Endodermal cell (in vitro differentiated cells): ENCODE results near the gene OMP. TPM values are rescaled to one million over a fixed set of nuclear protein-coding genes. Genes with fewer than 3 reads are reported as not detected.

Experiments
- DNase-seq: peaks from one replicate; pipeline ENCODE4 v3.0.0-alpha.2; 2017
- H3K27ac ChIP-seq: 2 replicates; pipeline ENCODE4 v1.5.1; 2013; ENCODE audit warnings: mild to moderate bottlenecking, low read depth, low read length, moderate library complexity
- H3K27me3 ChIP-seq: 2 replicates; pipeline ENCODE4 v1.6.1; 2013; ENCODE audit warnings: mild to moderate bottlenecking, low read length, moderate library complexity; ENCODE audit not compliant: insufficient read depth, control insufficient read depth, poor library complexity, severe bottlenecking
- H3K36me3 ChIP-seq: 2 replicates; pipeline ENCODE4 v1.7.0; 2013; ENCODE audit warnings: mild to moderate bottlenecking, low read length, moderate library complexity; ENCODE audit not compliant: control insufficient read depth, insufficient read depth
- H3K4me1 ChIP-seq: one replicate; pipeline ENCODE4 v1.7.0; 2013; ENCODE audit warnings: low read length; ENCODE audit not compliant: control insufficient read depth, insufficient read depth
- H3K4me3 ChIP-seq: 2 replicates; pipeline ENCODE4 v1.5.1; 2013; ENCODE audit warnings: mild to moderate bottlenecking, low read length, moderate library complexity
- H3K9ac ChIP-seq: 2 replicates; pipeline ENCODE4 v1.6.1; 2013; ENCODE audit warnings: mild to moderate bottlenecking, low read length, moderate library complexity; ENCODE audit not compliant: poor library complexity, severe bottlenecking; ENCODE audit errors: extremely low read depth
- H3K9me3 ChIP-seq: 2 replicates; pipeline ENCODE4 v1.6.1; 2013; ENCODE audit warnings: mild to moderate bottlenecking, low read length, moderate library complexity; ENCODE audit not compliant: control insufficient read depth
- H3K27ac Mint-ChIP-seq: 2 replicates; pipeline ENCODE4 v1.8.0; 2020; ENCODE audit warnings: mixed read lengths
- H3K27me3 Mint-ChIP-seq: 2 replicates; pipeline ENCODE4 v1.8.0; 2021; ENCODE audit warnings: mild to moderate bottlenecking, mixed read lengths; ENCODE audit not compliant: insufficient read depth
- H3K36me3 Mint-ChIP-seq: 2 replicates; pipeline ENCODE4 v1.8.0; 2020; ENCODE audit warnings: low read depth, mixed read lengths
- H3K4me1 Mint-ChIP-seq: 2 replicates; pipeline ENCODE4 v1.8.0; 2020; ENCODE audit warnings: mixed read lengths
- H3K4me3 Mint-ChIP-seq: 2 replicates; pipeline ENCODE4 v1.8.0; 2020; ENCODE audit warnings: mild to moderate bottlenecking, moderate library complexity, mixed read lengths
- H3K9me3 Mint-ChIP-seq: 2 replicates; pipeline ENCODE4 v1.8.0; 2020; ENCODE audit warnings: mild to moderate bottlenecking, mixed read lengths
- WGBS, 2 experiments: methylation state at CpG; one replicate each; pipeline versions ENCODE4 v1.1.5 to v1.1.7; 2013; ENCODE audit warnings: missing lambda C conversion rate in 2 of 2, mixed read lengths in 1 of 2; ENCODE audit not compliant: insufficient coverage in 1 of 2, insufficient read length in 1 of 2; 5-methylcytosine and 5-hydroxymethylcytosine counted together
- total RNA-seq, 2 donors: library from RNA; stranded (reverse); fragmentation: NEBNext Ultra II Directional in 1 of 2; extraction: Animal tissue kit (Norgen Biotek cat#: 25700) in 1 of 2; gene quantifications; 2 replicates in 1 of 2; 3 replicates in 1 of 2; pipeline ENCODE4 v1.2.1, GENCODE V29; 2021
- TF ChIP-seq, protein P1 (sequence below): fragments of 200-600 bp; sonication (generic); conservative IDR thresholded peaks from 2 replicates; pipeline ENCODE4 v1.5.0; 2021; ENCODE audit warnings: antibody characterized with exemption, mild to moderate bottlenecking

Gene OMP
- total RNA-seq, 2 donors from 2014 or later, result 1.6 to 1.7 TPM

DNA sequence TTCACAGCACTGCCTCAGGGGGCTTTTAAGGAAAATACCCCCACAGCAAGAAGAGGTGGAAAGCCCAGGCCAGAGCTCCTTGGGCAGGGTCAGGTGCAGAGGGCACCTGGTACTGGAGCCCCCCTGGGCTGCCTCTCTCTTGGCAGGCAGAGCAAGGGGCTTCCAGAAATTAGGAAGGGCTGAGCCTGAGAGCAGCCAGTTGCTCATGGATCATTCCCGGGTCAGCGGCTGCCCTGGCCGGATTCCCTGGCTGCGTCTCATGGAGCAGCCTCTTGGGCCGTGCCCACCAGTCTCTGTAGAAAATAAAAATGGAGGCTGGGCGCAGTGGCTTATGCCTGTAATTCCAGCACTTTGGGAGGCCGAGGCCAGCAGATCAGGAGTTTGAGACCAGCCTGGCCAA, 10.3 kb upstream of the OMP start:
- no peak overlapping the region for H3K27ac Mint-ChIP-seq
- H3K4me3 Mint-ChIP-seq, result no peak overlapping the region
- H3K27me3 ChIP-seq, result no peaks in the 10 kb centered on the region
- H3K4me3 ChIP-seq, result no peak overlapping the region
- H3K27me3 Mint-ChIP-seq, result no peaks in the 10 kb centered on the region
- H3K9me3 Mint-ChIP-seq, result peaks cover 3% of the 10 kb centered on the region
- no peak for DNase-seq
- 87% methylated on average over 7 of the region's 7 CpGs for WGBS, 2 experiments
- H3K9ac ChIP-seq, result no peak overlapping the region
- H3K4me1 Mint-ChIP-seq, result peaks cover 16% of the 10 kb centered on the region
- H3K4me1 ChIP-seq, result no peaks in the 10 kb centered on the region
- H3K27ac ChIP-seq, result no peak overlapping the region
- no peaks in the 10 kb centered on the region for H3K36me3 ChIP-seq
- TF ChIP-seq, protein P1, sequence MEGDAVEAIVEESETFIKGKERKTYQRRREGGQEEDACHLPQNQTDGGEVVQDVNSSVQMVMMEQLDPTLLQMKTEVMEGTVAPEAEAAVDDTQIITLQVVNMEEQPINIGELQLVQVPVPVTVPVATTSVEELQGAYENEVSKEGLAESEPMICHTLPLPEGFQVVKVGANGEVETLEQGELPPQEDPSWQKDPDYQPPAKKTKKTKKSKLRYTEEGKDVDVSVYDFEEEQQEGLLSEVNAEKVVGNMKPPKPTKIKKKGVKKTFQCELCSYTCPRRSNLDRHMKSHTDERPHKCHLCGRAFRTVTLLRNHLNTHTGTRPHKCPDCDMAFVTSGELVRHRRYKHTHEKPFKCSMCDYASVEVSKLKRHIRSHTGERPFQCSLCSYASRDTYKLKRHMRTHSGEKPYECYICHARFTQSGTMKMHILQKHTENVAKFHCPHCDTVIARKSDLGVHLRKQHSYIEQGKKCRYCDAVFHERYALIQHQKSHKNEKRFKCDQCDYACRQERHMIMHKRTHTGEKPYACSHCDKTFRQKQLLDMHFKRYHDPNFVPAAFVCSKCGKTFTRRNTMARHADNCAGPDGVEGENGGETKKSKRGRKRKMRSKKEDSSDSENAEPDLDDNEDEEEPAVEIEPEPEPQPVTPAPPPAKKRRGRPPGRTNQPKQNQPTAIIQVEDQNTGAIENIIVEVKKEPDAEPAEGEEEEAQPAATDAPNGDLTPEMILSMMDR, result no peak
- H3K36me3 Mint-ChIP-seq, result peaks cover 2% of the 10 kb centered on the region
- H3K9me3 ChIP-seq, result no peaks in the 10 kb centered on the region

DNA sequence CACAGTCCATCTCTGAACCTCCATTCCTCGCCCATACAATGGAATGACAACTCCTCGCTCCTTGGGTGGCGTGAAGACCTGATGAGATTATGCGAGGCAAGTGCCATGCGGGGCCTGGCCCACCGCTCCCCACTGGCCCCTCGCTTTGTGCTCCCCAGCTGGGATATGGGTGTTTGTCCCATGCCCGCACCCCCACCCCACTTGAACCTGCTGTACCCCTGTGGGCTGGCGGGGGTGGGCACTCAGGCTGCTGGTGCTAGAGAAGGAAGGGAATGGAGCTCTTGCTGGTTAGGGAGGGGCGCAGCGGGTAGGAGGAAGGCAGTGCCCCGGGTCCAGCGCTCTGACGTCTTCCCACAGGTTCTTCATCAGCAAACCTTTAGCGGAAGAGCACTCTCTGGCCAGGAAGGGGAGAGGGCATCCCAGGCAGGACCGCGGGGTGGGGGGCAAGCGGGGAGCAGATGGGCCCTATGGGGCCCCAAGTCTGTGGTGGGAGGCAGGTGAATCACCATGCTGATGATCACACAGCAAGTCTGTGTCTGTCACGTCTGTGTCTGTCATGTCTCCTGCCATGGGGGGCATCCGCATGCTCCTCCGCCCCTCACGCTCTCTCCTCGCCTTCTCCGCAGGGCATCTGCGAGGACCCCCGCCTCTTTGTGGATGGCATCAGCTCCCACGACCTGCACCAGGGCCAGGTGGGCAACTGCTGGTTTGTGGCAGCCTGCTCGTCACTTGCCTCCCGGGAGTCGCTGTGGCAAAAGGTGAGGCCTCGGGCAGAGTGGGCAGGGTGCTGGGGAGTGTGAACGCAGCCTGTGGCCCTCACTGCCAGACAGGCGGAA, 9.4 kb upstream of the OMP start:
- Histone ChIP-seq H3K27me3 (no peaks in the 10 kb centered on the region), H3K4me3 (no peak overlapping the region), H3K4me1 (no peaks in the 10 kb centered on the region), H3K36me3 (no peaks in the 10 kb centered on the region), H3K27ac (no peak overlapping the region), H3K9me3 (no peaks in the 10 kb centered on the region), H3K9ac (no peak overlapping the region)
- Mint-ChIP-seq H3K36me3 (no peaks in the 10 kb centered on the region), H3K4me1 (peaks cover 16% of the 10 kb centered on the region), H3K27me3 (no peaks in the 10 kb centered on the region), H3K27ac (peak overlapping the region; percentile 45), H3K9me3 (peaks cover 3% of the 10 kb centered on the region), H3K4me3 (no peak overlapping the region)
- TF ChIP-seq, protein P1, result no peak
- no peak for DNase-seq
- WGBS, 2 experiments, result 90 to 95% methylated on average over 9 to 33 of the region's 33 CpGs

DNA sequence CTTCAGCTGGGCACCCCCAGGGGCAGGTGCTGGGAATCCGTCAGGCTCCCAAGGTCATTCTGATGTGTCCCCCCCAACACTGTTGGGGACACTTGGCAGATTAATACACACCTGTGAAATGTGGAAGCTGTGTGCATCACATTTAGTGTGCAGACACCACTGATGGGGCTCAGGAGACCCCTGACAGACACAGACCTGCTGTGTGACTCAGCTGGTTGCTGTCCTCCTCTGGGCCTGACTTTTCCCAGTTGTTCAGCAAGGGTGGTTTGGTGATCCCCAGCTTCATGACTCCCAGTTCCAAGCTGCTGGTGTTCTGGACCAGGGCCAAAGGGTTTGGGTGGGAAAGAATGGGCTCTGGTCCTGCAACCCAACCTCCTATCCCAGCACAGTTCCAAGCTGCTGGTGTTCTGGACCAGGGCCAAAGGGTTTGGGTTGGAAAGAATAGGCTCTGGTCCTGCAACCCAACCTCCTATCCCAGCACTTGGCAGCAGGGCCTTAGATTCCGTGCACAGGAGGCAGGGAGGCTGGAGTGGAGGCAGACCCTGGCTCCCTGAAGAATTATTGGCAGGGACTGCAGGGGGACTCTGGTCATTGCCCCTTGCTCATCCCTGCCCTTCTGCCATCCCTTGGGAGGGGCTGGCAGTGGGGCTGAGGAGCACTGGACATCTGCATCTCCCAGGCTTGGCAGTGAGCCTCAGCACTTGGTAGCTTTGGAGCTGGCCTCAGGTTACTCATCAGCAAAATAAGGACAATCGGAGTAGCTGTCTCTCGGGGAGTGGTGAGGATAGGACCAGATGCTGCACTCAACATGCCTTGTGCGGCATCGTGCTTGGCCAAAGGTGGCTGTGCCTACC, 8.4 kb upstream of the OMP start:
- H3K27me3 ChIP-seq, result no peaks in the 10 kb centered on the region
- Mint-ChIP-seq H3K9me3 (peaks cover 3% of the 10 kb centered on the region), H3K4me3 (no peak overlapping the region), H3K4me1 (peaks cover 16% of the 10 kb centered on the region), H3K27ac (no peak overlapping the region), H3K27me3 (no peaks in the 10 kb centered on the region), H3K36me3 (no peaks in the 10 kb centered on the region)
- TF ChIP-seq, protein P1, result no peak
- H3K36me3 ChIP-seq, result no peaks in the 10 kb centered on the region
- DNase-seq, result no peak
- H3K4me3 ChIP-seq, result no peak overlapping the region
- no peaks in the 10 kb centered on the region for H3K9me3 ChIP-seq
- 92 to 94% methylated on average over 5 to 6 of the region's 6 CpGs for WGBS, 2 experiments
- no peak overlapping the region for H3K9ac ChIP-seq
- H3K27ac ChIP-seq, result no peak overlapping the region
- H3K4me1 ChIP-seq, result no peaks in the 10 kb centered on the region
